ENCODE data around the gene CFAP70. TPM values are rescaled to one million over a fixed set of nuclear protein-coding genes. Genes with fewer than 3 reads are reported as not detected.
"Not testable (repeated sequence)": the region's sequence is repeated elsewhere in the genome, so short reads cannot be mapped to it uniquely, and the experiment has no call there.

The CFAP70 gene
- polyA plus RNA-seq, 6 donors from 2014 or later, result 0.09 to 0.26 (median 0.18) TPM; not detected in 3

- peaks cover 16 to 23% of the 10 kb centered on the region in 2 donors for H3K36me3 Mint-ChIP-seq
- H3K9me3 Mint-ChIP-seq, result no peaks in the 10 kb centered on the region
- no peak overlapping the region for H3K4me3 Mint-ChIP-seq
- ATAC-seq (ENCODE audit: low read depth in 2 of 2), result no peak
- no peaks in the 10 kb centered on the region for H3K27me3 Mint-ChIP-seq
- H3K27ac Mint-ChIP-seq, result peak overlapping the region in 1 of 6 donors; percentile 60
- peaks cover 5 to 8% (median 7%) of the 10 kb centered on the region in 3 donors for H3K4me1 Mint-ChIP-seq
- DNase-seq, result no peak
Measured at GRCh38 chr10:73376679-73377078, 18.0 kb upstream of the CFAP70 start.

GRCh38 chr10:73368238-73368637 lies 9.6 kb upstream of the CFAP70 start:
- DNase-seq, result no peak
- ATAC-seq (ENCODE audit: low read depth in 2 of 2), result no peak
- H3K27me3 Mint-ChIP-seq, result no peaks in the 10 kb centered on the region
- H3K4me3 Mint-ChIP-seq, result no peak overlapping the region
- H3K4me1 Mint-ChIP-seq, result peaks cover 0 to 6% (median 4%) of the 10 kb centered on the region in 3 donors
- H3K27ac Mint-ChIP-seq, result peak overlapping the region in 2 of 6 donors; percentile 34 to 84
- no peaks in the 10 kb centered on the region for H3K9me3 Mint-ChIP-seq
- H3K36me3 Mint-ChIP-seq, result peaks cover 0 to 17% of the 10 kb centered on the region in 2 donors

- Mint-ChIP-seq H3K9me3 (no peaks in the 10 kb centered on the region), H3K4me1 (peaks cover 0 to 6% (median 4%) of the 10 kb centered on the region in 3 donors), H3K36me3 (peaks cover 0 to 14% of the 10 kb centered on the region in 2 donors), H3K27me3 (no peaks in the 10 kb centered on the region), H3K27ac (peak overlapping the region in 2 of 6 donors; percentile 21 to 33), H3K4me3 (peak overlapping the region in 1 of 8 donors; percentile 41)
- ATAC-seq (ENCODE audit: low read depth in 2 of 2) (no peak), DNase-seq (no peak)
Measured at GRCh38 chr10:73366381-73367298, 8.0 kb upstream of the CFAP70 start.

- Mint-ChIP-seq H3K4me3 (no peak overlapping the region), H3K36me3 (peaks cover 0 to 14% of the 10 kb centered on the region in 2 donors), H3K27ac (no peak overlapping the region), H3K4me1 (peaks cover 0 to 6% (median 4%) of the 10 kb centered on the region in 3 donors), H3K9me3 (no peaks in the 10 kb centered on the region), H3K27me3 (no peaks in the 10 kb centered on the region)
- DNase-seq, result no peak
- ATAC-seq (ENCODE audit: low read depth in 2 of 2), result no peak
Measured at GRCh38 chr10:73364964-73365363, 6.3 kb upstream of the CFAP70 start.

GRCh38 chr10:73359492-73359891 lies 828 bp upstream of the CFAP70 start:
- peak overlapping the region in 3 of 8 donors; percentile 89 to 97 (median 96) for H3K4me3 Mint-ChIP-seq
- no peaks in the 10 kb centered on the region for H3K9me3 Mint-ChIP-seq
- DNase-seq (no peak), ATAC-seq (ENCODE audit: low read depth in 2 of 2) (no peak)
- H3K27me3 Mint-ChIP-seq, result peaks cover 7 to 14% (median 9%) of the 10 kb centered on the region in 3 donors
- no peaks in the 10 kb centered on the region for H3K36me3 Mint-ChIP-seq
- peaks cover 9 to 17% (median 15%) of the 10 kb centered on the region in 3 donors for H3K4me1 Mint-ChIP-seq
- no peak overlapping the region for H3K27ac Mint-ChIP-seq

GRCh38 chr10:73357821-73358220 lies 843 bp downstream of the CFAP70 start:
- DNase-seq (no peak), ATAC-seq (ENCODE audit: low read depth in 2 of 2) (no peak)
- peak overlapping the region; percentile 89 to 99 (median 97) for H3K4me3 Mint-ChIP-seq
- H3K27ac Mint-ChIP-seq, result peak overlapping the region in 5 of 6 donors; percentile 86 to 99 (median 97)
- no peaks in the 10 kb centered on the region for H3K9me3 Mint-ChIP-seq
- H3K4me1 Mint-ChIP-seq, result peaks cover 9 to 17% (median 15%) of the 10 kb centered on the region in 3 donors
- H3K36me3 Mint-ChIP-seq, result no peaks in the 10 kb centered on the region
- peaks cover 7 to 14% (median 11%) of the 10 kb centered on the region in 3 donors for H3K27me3 Mint-ChIP-seq

GRCh38 chr10:73357166-73357565 lies 1.5 kb downstream of the CFAP70 start:
- H3K27ac Mint-ChIP-seq, result no peak overlapping the region
- peak overlapping the region in 6 of 8 donors; percentile 89 to 99 (median 97) for H3K4me3 Mint-ChIP-seq
- H3K9me3 Mint-ChIP-seq, result no peaks in the 10 kb centered on the region
- H3K4me1 Mint-ChIP-seq, result peaks cover 9 to 17% (median 15%) of the 10 kb centered on the region in 3 donors
- ATAC-seq (ENCODE audit: low read depth in 2 of 2) (no peak), DNase-seq (no peak)
- H3K27me3 Mint-ChIP-seq, result peaks cover 7 to 14% (median 11%) of the 10 kb centered on the region in 3 donors
- H3K36me3 Mint-ChIP-seq, result no peaks in the 10 kb centered on the region

GRCh38 chr10:73344269-73344668 lies 14.4 kb downstream of the CFAP70 start:
- Mint-ChIP-seq H3K9me3 (no peaks in the 10 kb centered on the region), H3K36me3 (no peaks in the 10 kb centered on the region), H3K4me3 (no peak overlapping the region), H3K27me3 (no peaks in the 10 kb centered on the region), H3K4me1 (no peaks in the 10 kb centered on the region), H3K27ac (no peak overlapping the region)
- no peak for DNase-seq
- no peak for ATAC-seq (ENCODE audit: low read depth in 2 of 2)

- no peaks in the 10 kb centered on the region for H3K27me3 Mint-ChIP-seq
- H3K9me3 Mint-ChIP-seq, result no peaks in the 10 kb centered on the region
- no peak overlapping the region for H3K4me3 Mint-ChIP-seq
- no peaks in the 10 kb centered on the region for H3K4me1 Mint-ChIP-seq
- no peaks in the 10 kb centered on the region for H3K36me3 Mint-ChIP-seq
- no peak overlapping the region for H3K27ac Mint-ChIP-seq
- no peak for ATAC-seq (ENCODE audit: low read depth in 2 of 2)
- no peak for DNase-seq
Measured at GRCh38 chr10:73340121-73340520, 18.5 kb downstream of the CFAP70 start.

- ATAC-seq (ENCODE audit: low read depth in 2 of 2), result no peak
Measured at GRCh38 chr10:73339436-73339835, 19.2 kb downstream of the CFAP70 start.

GRCh38 chr10:73338801-73339368 lies 19.8 kb downstream of the CFAP70 start:
- Mint-ChIP-seq H3K9me3 (no peaks in the 10 kb centered on the region), H3K36me3 (no peaks in the 10 kb centered on the region), H3K4me1 (no peaks in the 10 kb centered on the region), H3K27ac (no peak overlapping the region), H3K27me3 (no peaks in the 10 kb centered on the region), H3K4me3 (no peak overlapping the region)
- ATAC-seq (ENCODE audit: low read depth in 2 of 2) (no peak), DNase-seq (no peak)

More at GRCh38 chr10:73339436-73339835, 19.2 kb downstream of the CFAP70 start:
- no peaks in the 10 kb centered on the region for H3K36me3 Mint-ChIP-seq
- no peaks in the 10 kb centered on the region for H3K27me3 Mint-ChIP-seq
- no peak overlapping the region for H3K27ac Mint-ChIP-seq
- no peaks in the 10 kb centered on the region for H3K4me1 Mint-ChIP-seq
- DNase-seq, result no peak
- no peak overlapping the region for H3K4me3 Mint-ChIP-seq
- H3K9me3 Mint-ChIP-seq, result no peaks in the 10 kb centered on the region

GRCh38 chr10:73333202-73333601 lies 25.5 kb downstream of the CFAP70 start:
- no peak overlapping the region for H3K4me3 Mint-ChIP-seq
- peak overlapping the region in 2 of 6 donors; percentile 4 to 18 for H3K27ac Mint-ChIP-seq
- peaks cover 0 to 2% (median 0%) of the 10 kb centered on the region in 7 donors for H3K9me3 Mint-ChIP-seq
- H3K4me1 Mint-ChIP-seq, result no peaks in the 10 kb centered on the region
- DNase-seq (no peak), ATAC-seq (ENCODE audit: low read depth in 2 of 2) (no peak)
- H3K27me3 Mint-ChIP-seq, result no peaks in the 10 kb centered on the region
- no peaks in the 10 kb centered on the region for H3K36me3 Mint-ChIP-seq

GRCh38 chr10:73332379-73332778 lies 26.3 kb downstream of the CFAP70 start:
- no peak overlapping the region for H3K4me3 Mint-ChIP-seq
- no peaks in the 10 kb centered on the region for H3K36me3 Mint-ChIP-seq
- H3K9me3 Mint-ChIP-seq, result peaks cover 0 to 2% (median 0%) of the 10 kb centered on the region in 7 donors
- no peak for DNase-seq
- H3K4me1 Mint-ChIP-seq, result no peaks in the 10 kb centered on the region
- ATAC-seq (ENCODE audit: low read depth in 2 of 2), result no peak
- no peak overlapping the region for H3K27ac Mint-ChIP-seq
- H3K27me3 Mint-ChIP-seq, result no peaks in the 10 kb centered on the region

- not testable (repeated sequence) for H3K9me3 Mint-ChIP-seq; H3K27me3 Mint-ChIP-seq; DNase-seq; H3K27ac Mint-ChIP-seq; H3K36me3 Mint-ChIP-seq; ATAC-seq (ENCODE audit: low read depth in 2 of 2); H3K4me1 Mint-ChIP-seq; H3K4me3 Mint-ChIP-seq
Measured at GRCh38 chr10:73328523-73328922, 30.1 kb downstream of the CFAP70 start.
